ENCODE data around the gene SPP2. TPM values are rescaled to one million over a fixed set of nuclear protein-coding genes. Genes with fewer than 3 reads are reported as not detected.

SPP2 gene
- total and polyA plus RNA-seq, 2 of the 8 experiments (the other 6 are each of a cell fraction or from before 2014, with no cell fraction given) = not detected

- TF ChIP-seq BACH1 (IDR thresholded peaks at IDR 0.05; ENCODE audit: low read length) (no peak), CHD7 (IDR thresholded peaks at IDR 0.05; ENCODE audit: insufficient replicate concordance, low read length) (no peak), CBX5 (IDR thresholded peaks at IDR 0.05; ENCODE audit: low read depth, low read length) (no peak), EP300 (IDR thresholded peaks at IDR 0.05; ENCODE audit: borderline replicate concordance in 1 of 2, low read depth in 2 of 2, low read length in 2 of 2) (no peak), GABPA (IDR thresholded peaks at IDR 0.05; ENCODE audit: borderline replicate concordance, insufficient read depth, low read length) (no peak), MAX (IDR thresholded peaks at IDR 0.05) (no peak), SIRT6 (IDR thresholded peaks at IDR 0.05; ENCODE audit: low read length) (no peak), YY1 (IDR thresholded peaks at IDR 0.05; ENCODE audit: low read depth, low read length) (no peak)
These were observed 26.2 kb upstream of the SPP2 start (continued) for GRCh38 chr2:234024304-234024703.

Measured in H1 (cell line).